Measurements from ENCODE around the gene SLAIN2.

DNA sequence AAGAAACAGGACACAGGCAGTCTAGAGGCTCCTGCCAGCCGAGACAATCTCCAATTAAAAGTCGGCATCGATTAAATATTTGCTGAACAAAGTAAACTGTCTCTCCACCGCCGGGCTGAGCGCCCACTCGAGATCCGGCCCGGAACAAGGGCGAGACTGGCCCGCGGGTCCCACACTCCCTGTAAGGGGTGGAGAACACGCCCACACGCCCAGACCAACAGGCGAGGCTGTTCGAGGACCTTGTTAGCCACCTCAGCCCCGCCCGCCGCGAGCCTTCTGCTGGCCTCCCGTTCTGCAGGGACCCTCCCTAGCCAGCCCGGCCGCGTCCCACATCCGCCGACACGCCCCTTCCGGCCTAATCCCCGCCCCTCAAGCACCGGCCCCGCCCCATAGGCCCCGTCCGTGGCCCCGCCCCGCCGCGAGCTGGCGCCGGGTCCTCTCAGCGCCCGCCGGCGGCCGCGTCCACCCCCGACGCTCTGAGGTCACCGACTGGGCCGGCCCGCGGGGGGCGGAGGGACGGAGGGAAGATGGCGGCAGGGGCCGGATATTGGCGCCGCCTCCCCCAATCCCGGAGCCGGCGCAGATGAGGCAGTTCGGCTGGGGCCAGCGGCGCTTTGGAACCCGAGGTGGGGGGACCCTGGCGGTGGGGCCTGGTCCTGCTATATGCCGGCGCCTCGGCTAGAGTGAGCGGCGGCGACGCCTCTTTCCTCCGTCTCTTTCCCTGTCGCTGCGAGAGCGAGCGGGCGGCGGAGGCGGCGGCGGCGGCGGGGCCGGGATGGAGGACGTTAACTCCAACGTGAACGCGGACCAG, at the start of gene SLAIN2:
- TF ChIP-seq POLR2A (IDR thresholded peaks at IDR 0.05) (peak; percentile 63 to 76), POLR2AphosphoS5 (IDR thresholded peaks at IDR 0.05) (peak; percentile 72 to 90 (median 86))
- TF ChIP-seq, protein P1, sequence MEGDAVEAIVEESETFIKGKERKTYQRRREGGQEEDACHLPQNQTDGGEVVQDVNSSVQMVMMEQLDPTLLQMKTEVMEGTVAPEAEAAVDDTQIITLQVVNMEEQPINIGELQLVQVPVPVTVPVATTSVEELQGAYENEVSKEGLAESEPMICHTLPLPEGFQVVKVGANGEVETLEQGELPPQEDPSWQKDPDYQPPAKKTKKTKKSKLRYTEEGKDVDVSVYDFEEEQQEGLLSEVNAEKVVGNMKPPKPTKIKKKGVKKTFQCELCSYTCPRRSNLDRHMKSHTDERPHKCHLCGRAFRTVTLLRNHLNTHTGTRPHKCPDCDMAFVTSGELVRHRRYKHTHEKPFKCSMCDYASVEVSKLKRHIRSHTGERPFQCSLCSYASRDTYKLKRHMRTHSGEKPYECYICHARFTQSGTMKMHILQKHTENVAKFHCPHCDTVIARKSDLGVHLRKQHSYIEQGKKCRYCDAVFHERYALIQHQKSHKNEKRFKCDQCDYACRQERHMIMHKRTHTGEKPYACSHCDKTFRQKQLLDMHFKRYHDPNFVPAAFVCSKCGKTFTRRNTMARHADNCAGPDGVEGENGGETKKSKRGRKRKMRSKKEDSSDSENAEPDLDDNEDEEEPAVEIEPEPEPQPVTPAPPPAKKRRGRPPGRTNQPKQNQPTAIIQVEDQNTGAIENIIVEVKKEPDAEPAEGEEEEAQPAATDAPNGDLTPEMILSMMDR (IDR thresholded peaks at IDR 0.05): peak; percentile 10 to 31 (median 25)
